ENCODE results near the gene ZBTB47.

ZBTB47 gene

DNA sequence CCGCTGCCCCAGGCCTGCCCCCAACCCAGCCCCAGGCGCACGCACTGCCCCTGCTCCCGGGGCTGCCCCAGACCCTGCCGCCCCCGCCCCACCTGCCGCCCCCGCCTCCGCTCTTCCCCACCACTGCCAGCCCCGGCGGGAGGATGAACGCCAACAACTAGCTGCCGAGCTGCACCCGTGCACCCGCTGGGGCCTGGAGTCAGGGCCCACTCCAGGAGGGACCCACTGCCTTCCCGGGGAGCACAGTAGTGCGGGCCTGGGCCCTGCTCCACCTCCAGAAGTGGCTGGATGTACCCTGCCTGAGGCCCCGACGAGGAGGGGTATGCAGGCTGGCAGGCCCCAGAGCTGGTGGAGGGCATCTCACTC, 10.9 kb downstream of the ZBTB47 start:
- in situ Hi-C loops (cut with MboI; ENCODE audit: low sequenced_read_pairs) = no loop called here

DNA sequence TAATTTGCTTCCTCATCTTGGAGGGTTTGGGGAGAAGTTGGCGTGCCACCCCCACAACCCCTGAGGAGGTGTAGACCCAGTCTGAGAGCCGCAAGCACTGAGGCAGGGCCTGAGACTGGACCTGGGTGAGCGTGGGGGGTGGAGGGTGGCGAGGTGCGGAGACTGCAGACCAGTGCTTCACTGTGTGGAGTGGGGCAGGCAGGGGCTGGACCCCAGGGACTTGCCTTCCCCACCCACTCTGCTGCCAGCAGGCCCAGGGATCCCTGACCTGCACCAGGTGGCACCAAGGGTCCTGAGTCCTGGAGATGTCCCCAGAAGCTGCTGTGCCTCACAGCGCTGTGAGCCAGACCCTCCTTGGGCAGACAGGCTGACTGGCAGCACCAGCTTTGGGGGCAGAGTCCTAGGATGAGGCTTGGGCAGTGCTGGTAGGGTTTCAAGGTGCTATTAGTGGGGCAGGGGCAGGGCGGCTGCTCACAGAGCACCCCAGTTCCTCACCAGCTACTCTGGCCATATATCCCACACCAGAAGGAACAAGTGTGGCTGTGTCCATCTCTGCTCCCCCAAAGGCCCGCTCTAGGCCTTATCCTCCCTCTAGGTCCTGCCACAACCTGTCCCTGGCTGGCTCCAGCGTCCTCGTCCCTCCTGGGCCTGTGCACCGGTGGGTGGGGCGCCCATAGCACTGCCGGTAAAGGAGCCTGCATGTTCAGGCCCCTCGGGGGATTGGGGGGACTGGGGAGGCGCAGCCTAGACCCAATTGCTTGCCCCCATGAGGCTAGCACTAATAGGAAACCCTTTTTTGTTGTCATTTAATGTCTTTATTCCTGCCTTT, 11.8 kb downstream of the ZBTB47 start:
- in situ Hi-C loops (cut with MboI; ENCODE audit: low sequenced_read_pairs) = no loop called here

DNA sequence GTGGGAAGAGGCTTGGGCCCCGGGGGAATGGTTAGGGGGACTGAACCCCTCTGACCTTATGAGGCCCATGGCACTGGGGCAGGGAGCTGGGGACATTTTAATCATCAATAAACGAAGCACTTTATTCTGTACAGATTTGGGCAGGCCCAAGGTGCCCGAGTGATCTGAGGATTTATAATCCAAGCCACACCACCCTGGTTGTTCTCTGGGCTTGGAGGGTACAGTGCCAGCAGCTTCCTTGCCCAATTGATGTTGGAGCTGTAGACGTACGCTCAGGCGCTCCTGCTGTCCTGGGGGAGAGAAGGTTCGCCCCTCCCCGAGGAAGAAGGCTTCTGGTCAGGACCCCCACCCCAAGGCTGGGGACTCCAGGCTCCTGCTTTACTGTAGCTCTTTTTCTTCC, 12.5 kb downstream of the ZBTB47 start:
- in situ Hi-C loops (cut with MboI; ENCODE audit: low sequenced_read_pairs) = no loop called here

DNA sequence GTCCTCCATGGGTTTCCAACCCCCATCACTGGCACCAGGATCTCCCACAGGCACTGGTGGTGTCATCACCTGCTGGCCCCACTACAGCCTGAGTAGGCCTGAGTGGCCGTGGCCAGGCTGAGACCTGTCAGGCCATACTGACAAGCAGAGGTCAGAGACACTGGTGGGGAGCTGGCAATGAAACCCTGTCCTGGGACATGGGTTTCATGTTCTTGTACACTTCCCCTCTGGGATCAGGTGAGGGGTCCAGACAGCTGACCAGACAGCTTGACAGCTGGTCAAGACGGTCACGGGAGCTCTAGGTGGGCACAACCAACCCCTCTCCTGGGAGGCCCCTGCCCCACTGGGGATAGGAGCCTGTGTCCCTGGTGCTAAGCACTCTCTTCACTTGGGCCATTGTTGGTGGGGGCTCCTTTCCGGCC, 13.1 kb downstream of the ZBTB47 start:
- in situ Hi-C loops (cut with MboI; ENCODE audit: low sequenced_read_pairs) = no loop called here

DNA sequence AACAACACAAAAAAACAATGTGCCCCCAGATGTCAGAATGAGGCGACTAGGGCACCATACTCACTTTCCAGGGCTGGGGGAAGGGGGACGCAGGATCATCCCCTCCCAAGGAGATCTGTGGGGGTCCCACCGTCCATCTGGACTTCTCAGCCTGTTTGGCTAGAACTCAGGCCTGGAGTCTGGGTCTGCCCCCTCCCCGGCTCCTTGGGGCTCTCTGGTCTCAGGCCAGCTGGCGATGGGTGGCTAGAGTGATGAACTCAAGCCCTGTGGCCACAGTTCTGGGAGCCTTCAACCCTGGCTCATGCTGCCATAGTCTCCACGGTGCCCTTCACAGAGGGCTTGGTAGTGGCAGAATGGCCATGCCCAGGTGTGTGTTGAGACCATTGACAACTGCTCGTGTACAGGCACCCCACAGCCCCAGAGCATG, 13.6 kb downstream of the ZBTB47 start:
- in situ Hi-C loops (cut with MboI; ENCODE audit: low sequenced_read_pairs) = no loop called here

DNA sequence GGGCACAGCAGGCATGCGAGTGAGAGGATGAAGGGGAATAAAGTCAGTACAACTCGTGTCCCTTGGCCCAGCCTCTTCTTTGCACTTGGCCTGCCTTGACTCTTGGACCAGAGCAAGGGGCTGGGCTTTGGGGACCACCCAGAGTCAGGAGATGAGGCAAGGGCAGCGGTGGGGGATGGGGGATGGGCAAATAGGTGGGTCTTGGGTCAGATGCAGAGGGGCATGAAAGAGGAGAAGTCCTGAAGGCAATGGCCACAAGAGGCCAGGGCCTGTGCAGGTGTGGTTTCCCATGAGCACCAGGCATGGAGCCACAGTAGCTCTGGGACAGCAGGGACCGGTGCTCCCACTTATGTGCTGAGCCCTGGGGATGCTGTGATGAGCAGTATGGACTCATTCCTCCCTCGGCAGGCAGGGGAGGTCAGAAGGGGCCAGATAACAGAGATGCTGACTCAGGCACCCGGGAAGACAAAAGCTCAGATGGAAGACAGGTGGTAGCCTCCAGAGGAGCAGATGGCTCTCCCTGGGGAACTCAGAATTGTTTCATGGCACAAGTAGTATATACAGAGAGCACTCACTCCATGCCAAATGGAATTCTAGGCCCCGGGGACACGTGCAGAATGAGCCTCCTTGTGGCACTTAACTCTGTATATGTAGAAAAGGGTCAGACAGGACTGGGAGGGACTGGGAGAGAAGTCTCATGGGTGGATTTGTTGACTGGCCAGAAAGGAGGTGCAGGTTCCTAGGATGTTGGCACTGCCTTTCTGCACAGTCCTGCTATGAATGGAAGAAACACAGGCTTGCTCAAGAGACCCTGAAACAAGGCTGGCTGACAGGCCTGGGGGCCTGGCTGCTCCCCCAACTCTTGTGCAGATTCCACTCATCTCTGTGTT, 14.3 kb downstream of the ZBTB47 start:
- in situ Hi-C loops (cut with MboI; ENCODE audit: low sequenced_read_pairs) = no loop called here

DNA sequence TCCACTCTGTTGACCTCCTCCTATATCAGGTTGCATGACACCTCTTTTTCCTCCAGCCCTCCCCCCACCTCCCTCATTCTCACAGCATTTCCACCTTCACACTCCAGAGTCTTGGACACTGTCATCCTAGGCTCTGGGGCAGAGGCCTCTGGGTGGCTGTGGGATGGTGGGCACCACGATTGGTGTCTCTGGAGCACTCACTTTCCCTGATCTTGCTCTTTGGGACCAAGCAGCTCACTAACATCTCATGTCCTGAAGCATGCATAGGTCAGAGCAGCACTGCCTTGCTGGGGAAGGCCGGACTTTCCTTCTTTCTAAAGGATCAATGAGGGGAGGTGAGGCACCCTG, 14.9 kb downstream of the ZBTB47 start:
- in situ Hi-C loops (cut with MboI; ENCODE audit: low sequenced_read_pairs) = no loop called here

DNA sequence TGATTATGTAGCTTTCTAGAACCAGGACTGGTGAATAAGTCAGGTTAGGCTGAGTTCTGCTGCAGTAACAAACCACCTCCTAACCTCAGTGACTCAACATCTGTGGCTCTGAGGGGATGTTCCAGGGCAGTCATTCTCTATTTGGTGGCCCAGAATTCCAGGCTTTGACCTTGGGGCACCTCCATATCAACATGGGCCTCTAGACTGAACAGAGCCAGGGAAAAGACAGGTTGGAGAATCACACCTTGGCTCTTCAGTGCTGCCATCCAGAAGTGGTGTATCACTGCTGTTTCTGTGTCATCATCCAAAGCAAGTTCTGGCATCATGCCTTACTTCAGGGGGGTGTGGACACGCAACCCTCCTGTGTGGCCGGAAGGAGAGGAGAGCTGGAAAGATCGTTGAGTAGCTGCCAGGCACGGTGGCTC, 15.3 kb downstream of the ZBTB47 start:
- in situ Hi-C loops (cut with MboI; ENCODE audit: low sequenced_read_pairs) = no loop called here

DNA sequence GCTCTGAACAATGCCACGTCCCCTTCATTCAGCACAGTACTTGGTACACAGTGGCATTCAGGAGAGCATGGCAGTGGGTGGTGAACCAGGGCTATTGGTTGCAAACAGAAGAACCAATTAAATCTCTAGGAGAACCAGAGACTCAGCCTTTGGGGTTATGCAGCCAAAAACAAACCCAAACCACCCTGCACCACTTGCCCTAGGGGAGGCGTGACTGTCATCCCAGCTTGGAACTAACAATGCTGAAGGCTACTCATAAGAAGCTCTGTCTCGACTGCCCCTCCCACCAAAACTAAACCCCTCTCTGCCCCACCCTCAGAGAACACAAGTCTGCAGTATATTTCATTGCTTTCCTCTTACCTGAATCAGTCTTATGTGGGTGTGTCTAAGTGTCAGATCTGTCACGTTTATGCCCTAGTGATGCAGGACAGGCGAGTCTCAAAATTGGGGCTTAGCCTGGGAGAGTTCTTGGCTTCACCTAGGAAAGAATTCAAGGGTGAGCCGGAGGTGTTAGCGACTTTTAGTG, 16.6 kb downstream of the ZBTB47 start:
- in situ Hi-C loops (cut with MboI; ENCODE audit: low sequenced_read_pairs) = no loop called here

DNA sequence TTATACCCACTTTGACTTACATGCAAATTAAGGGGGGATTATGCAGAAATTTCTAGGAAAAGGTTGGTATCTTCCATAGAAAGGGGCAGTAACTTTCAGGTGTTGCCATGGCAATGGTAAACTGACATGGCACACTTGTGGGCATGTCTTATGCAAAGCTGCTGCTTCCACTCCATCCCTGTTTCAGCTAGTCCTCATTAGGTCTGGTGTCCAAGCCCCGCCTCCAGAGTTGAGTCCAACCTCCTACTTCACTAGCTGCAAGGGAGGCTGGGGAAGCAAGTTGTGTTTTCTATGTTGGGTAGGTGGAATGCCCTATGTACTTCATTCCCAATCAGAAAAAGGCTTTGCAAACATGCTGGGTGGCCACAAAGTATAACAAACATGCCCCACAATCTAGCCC, 17.2 kb downstream of the ZBTB47 start:
- in situ Hi-C loops (cut with MboI; ENCODE audit: low sequenced_read_pairs) = no loop called here

DNA sequence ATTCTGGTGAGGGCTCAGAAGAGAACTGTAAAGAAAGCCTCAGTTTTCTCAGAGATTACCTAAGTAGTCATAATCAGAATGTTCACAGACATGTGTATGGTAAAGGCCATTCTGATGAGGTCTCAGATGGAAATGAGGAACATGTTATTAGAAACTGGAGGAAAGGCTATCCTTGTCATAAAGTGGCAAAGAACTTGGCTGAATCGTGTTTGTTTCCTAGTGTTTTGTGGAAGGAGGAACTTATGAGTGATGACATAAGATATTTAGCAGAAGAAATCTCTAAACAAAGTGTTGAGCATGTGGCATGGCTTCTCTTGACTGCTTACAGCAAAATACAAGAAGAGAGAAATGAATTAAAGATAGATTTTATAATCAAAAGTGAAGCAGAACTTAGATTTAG, 19.0 kb downstream of the ZBTB47 start:
- in situ Hi-C loops (cut with MboI; ENCODE audit: low sequenced_read_pairs) = no loop called here

DNA sequence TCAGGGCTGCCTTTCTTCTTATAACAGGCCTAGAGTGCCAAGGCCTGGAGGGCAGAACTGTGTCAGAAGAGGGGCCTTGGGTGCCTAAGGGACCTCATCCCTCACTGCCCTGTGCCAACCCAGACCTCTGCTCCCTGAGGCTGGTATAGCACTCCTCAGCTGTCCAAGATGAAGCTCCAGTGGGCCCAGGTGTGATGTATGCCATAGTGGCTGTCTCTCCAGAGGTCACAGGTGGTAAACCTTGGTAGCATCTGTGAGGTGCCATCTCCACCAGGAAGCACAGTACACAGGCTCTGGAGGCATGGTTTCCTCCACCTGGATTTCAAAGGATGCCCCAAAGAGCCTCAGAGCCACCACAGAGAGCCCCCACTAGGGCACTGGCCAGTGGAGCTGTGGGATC, 19.6 kb downstream of the ZBTB47 start:
- in situ Hi-C loops (cut with MboI; ENCODE audit: low sequenced_read_pairs) = no loop called here

DNA sequence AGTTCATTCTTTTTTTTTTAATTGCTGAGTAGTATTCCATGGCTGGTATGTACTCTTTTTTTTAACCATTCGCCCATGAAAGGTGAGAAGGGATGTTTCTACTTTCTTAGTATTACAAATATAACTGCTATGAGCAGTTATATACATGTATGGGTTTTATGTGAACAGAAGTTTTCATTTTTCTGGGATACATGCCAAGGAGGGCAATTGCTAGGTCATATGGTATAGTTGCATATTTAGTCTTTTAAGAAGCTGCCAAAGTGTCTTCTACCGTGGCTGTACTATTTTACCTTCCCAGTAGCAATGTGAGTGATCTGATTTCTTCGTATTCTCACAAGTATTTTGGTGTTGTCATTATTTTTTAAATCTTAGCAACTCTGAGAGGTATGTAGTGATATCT, 20.6 kb downstream of the ZBTB47 start:
- in situ Hi-C loops (cut with MboI; ENCODE audit: low sequenced_read_pairs) = no loop called here

DNA sequence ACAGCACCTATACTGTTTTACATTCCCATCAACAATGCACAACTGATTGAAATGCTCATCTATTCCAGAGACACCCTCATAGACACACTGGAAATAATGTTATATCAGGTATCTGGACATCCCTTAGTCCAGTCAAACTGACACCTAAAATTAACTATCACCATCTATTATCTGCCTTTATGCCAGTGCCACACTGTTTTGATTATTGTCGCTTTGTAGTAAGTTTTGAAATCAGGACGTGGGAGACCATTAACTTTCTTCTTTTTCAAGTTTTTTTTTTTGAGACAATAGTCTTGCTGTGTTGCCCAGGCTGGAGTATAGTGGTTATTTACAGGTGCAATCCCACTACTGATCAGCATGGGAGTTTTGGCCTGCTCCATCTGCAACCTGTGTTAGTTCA, 22.4 kb downstream of the ZBTB47 start:
- in situ Hi-C loops (cut with MboI; ENCODE audit: low sequenced_read_pairs) = no loop called here

DNA sequence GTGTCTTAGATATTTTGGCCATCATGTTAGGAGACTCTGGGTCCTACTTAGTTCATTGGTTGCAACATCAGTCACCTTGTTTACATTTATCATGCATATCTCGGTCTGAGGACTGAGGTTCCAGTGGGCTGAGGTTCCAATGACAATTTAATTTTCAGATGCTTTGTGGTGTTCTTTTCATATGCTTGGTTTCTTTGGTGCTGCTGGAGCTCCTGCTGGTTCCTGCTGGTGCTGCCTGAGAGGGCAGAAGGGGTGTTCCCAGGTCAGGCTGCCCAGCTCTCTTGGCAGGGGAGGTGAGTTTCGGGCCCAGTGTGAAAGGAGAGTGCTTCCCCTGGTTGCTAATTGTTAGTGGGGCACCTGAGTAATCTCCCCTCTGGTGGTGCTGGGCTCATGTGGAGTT, 24.9 kb downstream of the ZBTB47 start:
- in situ Hi-C loops (cut with MboI; ENCODE audit: low sequenced_read_pairs) = no loop called here

DNA sequence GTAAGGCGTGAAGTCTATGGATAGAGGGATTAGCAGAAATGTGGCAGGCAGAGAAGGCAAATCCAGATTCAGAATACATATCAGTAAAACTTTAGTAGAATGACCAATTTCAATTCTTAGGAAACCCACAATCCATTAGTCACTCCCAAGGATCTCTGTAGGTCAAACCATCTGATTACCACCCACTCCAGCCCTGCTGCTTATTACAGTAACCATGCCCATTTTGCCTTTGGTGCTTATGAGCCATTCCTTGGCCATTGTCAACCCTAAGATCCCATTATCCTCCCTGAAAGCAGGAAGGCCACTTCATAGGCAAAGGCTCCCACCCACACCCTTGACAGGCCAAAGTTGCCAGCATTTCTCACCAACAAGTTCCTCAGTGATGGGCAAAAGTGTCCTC, 26.8 kb downstream of the ZBTB47 start:
- in situ Hi-C loops (cut with MboI; ENCODE audit: low sequenced_read_pairs) = no loop called here

DNA sequence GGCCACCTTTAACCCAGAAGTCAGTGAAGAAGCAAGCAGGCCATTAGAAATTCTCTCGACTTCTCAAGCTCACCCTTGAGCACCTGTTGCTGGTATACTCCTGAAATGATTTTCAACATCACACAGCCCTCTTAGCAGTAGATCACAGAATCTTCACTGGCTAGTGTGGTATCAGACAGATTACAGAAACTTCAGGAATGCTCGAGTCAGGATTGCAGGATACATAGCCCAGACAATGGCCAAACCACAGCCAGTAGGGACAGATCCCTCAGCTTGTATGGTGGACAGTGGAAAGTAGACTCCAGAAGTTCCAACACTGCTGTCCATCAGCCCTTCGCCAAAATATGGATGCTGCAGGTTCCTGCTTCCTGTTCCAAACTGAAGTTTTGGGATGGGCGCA, 27.3 kb downstream of the ZBTB47 start:
- in situ Hi-C loops (cut with MboI; ENCODE audit: low sequenced_read_pairs) = no loop called here

DNA sequence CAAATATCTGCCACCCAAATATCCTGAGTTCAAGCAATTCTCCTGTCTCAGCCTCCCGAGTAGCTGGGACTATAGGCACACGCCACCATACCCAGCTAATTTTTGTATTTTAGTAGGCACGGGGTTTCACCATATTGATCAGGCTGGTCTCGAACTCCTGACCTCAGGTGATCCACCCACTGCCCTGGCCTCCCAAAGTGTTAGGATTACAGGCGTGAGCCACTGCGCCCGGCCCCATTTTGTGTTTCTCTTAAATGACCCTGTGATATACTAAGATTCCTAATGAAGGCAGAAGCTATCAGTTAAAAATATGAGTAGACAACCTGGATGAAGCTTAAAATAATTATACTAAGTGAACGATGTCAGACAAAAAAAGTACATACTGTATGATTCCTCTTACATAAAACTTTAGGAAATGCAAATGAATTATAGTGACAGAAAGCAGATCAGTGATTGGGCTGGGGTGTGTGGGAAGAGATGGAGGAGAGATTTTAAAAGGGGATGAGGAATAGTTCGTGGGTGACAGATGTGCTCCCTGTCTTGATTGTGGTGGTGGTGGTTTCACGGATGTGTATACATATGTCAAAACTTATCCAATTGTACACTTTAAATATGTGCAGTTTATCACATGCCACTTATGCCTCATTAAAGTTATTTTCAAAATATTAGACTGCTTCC, 28.0 kb downstream of the ZBTB47 start:
- in situ Hi-C loops (cut with MboI; ENCODE audit: low sequenced_read_pairs) = no loop called here

DNA sequence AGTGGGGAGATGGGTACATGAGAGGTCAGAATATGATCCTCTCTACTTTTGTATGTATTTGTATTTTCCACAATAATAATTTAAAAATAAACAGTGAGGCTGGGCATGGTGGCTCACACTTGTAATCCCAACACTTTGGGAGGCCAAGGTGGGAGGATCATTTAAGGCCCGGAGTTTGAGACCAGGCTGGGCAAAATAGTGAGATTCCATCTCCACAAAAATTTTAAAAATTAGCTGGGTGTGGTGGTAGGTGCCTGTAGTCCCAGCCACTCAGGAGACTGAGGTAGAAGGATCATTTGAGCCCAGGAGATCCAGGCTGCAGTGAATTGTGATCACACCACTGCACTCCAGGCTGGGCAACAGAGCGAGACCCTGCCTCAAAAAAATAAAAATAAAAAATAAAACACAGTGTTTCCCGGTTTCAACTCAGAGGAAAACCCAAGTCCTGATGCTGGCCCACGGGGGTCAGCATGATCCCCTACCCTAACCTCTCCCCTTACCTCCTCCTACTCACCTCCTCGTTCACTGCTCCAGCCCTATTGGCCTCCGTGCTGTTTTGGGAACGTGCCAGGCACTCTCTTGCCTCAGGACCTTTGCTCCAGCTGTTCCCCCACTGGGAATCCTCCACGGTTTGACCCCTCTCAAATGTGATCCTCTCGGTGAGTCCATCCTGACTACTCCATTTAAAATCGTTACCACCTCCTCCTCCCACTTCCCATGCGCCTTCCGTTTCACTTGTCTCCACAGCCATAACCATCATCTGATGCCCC, 29.0 kb downstream of the ZBTB47 start:
- in situ Hi-C loops (cut with MboI; ENCODE audit: low sequenced_read_pairs) = no loop called here

DNA sequence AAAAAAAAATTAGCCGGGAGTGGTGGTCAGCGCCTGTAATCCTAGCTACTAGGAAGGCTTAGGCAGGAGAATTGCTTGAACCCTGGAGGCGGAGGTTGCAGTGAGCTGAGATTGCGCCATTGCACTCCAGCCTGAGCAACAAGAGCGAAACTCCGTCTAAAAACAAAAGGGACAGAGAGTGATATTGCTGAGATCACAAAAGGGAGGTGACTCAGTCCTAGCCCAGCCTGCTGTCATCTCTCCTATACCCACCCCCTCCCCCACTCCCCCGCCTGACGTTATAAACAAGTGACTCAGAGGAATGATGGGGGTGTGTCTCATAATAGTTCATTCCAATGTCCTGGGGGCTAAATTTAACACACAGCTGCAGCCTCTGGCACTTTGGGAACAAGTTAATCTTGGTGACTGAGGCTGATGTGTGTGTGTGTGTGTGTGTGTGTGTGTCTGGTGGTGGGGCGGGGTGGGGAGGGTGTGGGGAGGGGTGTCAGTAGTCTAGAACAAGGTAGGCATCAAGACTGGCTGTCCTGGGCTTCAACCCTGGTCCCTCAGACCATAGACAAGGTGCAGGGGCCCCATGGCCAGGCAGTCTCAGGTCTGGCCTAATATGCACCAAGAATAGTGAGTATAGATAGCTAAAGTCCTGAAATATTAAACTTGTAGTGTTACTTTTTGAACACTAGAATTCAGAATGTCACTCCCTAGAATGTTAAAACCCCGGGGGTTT, 30.5 kb downstream of the ZBTB47 start:
- in situ Hi-C loops (cut with MboI; ENCODE audit: low sequenced_read_pairs) = no loop called here
